H1 (cell line): ENCODE results near the gene CENPM. TPM values are rescaled to one million over a fixed set of nuclear protein-coding genes. Genes with fewer than 3 reads are reported as not detected.

Source experiments
- CTCF ChIA-PET: fragments of 300-600 bp; sonication (Branson Sonifier 250); formaldehyde crosslinking; loops from one replicate; lab custom pipeline; 2021; ENCODE audit not compliant: partially characterized antibody; lab: Charles Lee
- POLR2A ChIA-PET: fragments of 300-600 bp; sonication (Branson Sonifier 250); formaldehyde crosslinking; loops from one replicate; lab custom pipeline; 2021; ENCODE audit warnings: inconsistent platforms; ENCODE audit not compliant: partially characterized antibody; lab: Charles Lee
- DNase-seq, 2 experiments: peaks; one replicate each; pipeline versions ENCODE4 v3.0.0 to v3.0.0-alpha.2; 2010 to 2022; ENCODE audit warnings: low spot score in 2 of 2, low read depth in 1 of 2, mixed read lengths in 1 of 2
- FAIRE-seq: peaks from 2 replicates; lab custom pipeline; 2011; peaks lifted over from hg19 to GRCh38; lab: Jason Lieb, UNC
- H2AFZ ChIP-seq: 2 replicates; pipeline ENCODE4 v1.8.1; 2012; ENCODE audit warnings: low read length, inconsistent platforms
- H2AK5ac ChIP-seq: 2 replicates; pipeline ENCODE4 v1.6.1; 2013; ENCODE audit warnings: low read depth, low read length
- H2BK120ac ChIP-seq: replicated peaks from 2 replicates; pipeline ENCODE3; 2013; ENCODE audit warnings: low read depth, low read length, inconsistent platforms
- H2BK12ac ChIP-seq: 2 replicates; pipeline ENCODE4 v1.6.1; 2013; ENCODE audit warnings: low read depth, low read length
- H2BK15ac ChIP-seq: 2 replicates; pipeline ENCODE4 v1.6.1; 2013; ENCODE audit warnings: low read length
- H2BK20ac ChIP-seq: 2 replicates; pipeline ENCODE4 v1.6.1; 2013; ENCODE audit warnings: low read length
- H2BK5ac ChIP-seq: 2 replicates; pipeline ENCODE4 v1.6.1; 2013; ENCODE audit warnings: low read depth, low read length
- H3K14ac ChIP-seq: 2 replicates; pipeline ENCODE4 v1.6.1; 2013; ENCODE audit warnings: inconsistent platforms; ENCODE audit not compliant: insufficient read length
- H3K18ac ChIP-seq: 2 replicates; pipeline ENCODE4 v1.6.1; 2013; ENCODE audit warnings: low read length; ENCODE audit errors: extremely low read depth
- H3K23ac ChIP-seq: 2 replicates; pipeline ENCODE4 v1.6.1; 2013; ENCODE audit warnings: inconsistent platforms; ENCODE audit not compliant: insufficient read length
- H3K23me2 ChIP-seq: 2 replicates; pipeline ENCODE4 v1.6.1; 2013; ENCODE audit warnings: low read depth, low read length
- H3K27ac ChIP-seq: 2 replicates; pipeline ENCODE4 v1.6.1; 2011; ENCODE audit warnings: low read depth, low read length, inconsistent platforms
- H3K27me3 ChIP-seq, 4 experiments: replicated peaks in 1 of 4; 1 replicate in 1 of 4; 2 replicates in 3 of 4; pipeline versions ENCODE4 v1.6.1 to v1.8.1; 2011 to 2013; ENCODE audit warnings: low read length in 3 of 4, mild to moderate bottlenecking in 3 of 4, inconsistent platforms in 2 of 4, mixed read lengths in 2 of 4, moderate library complexity in 1 of 4; ENCODE audit not compliant: control insufficient read depth in 3 of 4, insufficient read depth in 3 of 4; ENCODE audit errors: extremely low read depth in 1 of 4
- H3K36me3 ChIP-seq, 4 experiments: 2 replicates each; pipeline versions ENCODE4 v1.6.1 to v1.8.1; 2011 to 2013; ENCODE audit warnings: mild to moderate bottlenecking in 4 of 4, low read length in 3 of 4, moderate library complexity in 2 of 4, control low read depth in 1 of 4, inconsistent platforms in 1 of 4; ENCODE audit not compliant: insufficient read depth in 4 of 4, control insufficient read depth in 2 of 4
- H3K4ac ChIP-seq: replicated peaks from 2 replicates; pipeline ENCODE3; 2013; ENCODE audit warnings: low read length, low read depth, mixed read lengths, inconsistent platforms; ENCODE audit not compliant: insufficient read length
- H3K4me1 ChIP-seq, 4 experiments: replicated peaks in 1 of 4; 1 replicate in 1 of 4; 2 replicates in 3 of 4; pipeline versions ENCODE4 v1.6.1 to v1.8.1; 2011 to 2013; ENCODE audit warnings: low read length in 3 of 4, inconsistent platforms in 2 of 4, mixed read lengths in 1 of 4; ENCODE audit not compliant: insufficient read depth in 4 of 4, control insufficient read depth in 3 of 4
- H3K4me2 ChIP-seq, 2 experiments: 2 replicates each; pipeline versions ENCODE4 v1.6.1 to v1.8.1; 2011 to 2013; ENCODE audit warnings: low read depth in 2 of 2, low read length in 2 of 2, control low read depth in 1 of 2, inconsistent platforms in 1 of 2, mild to moderate bottlenecking in 1 of 2; ENCODE audit not compliant: insufficient read depth in 1 of 2
- H3K4me3 ChIP-seq, 4 experiments: fragments of 200-600, 300-600 bp in 1 of 4; sonication (generic), shearing (Covaris generic), sonication (Bioruptor Twin) in 1 of 4; 2 replicates each; pipeline versions ENCODE4 v1.5.1 to v1.8.1; 2011 to 2016; ENCODE audit warnings: low read length in 4 of 4, low read depth in 3 of 4, control low read depth in 2 of 4, inconsistent platforms in 2 of 4, mild to moderate bottlenecking in 2 of 4, mixed read lengths in 1 of 4, moderate library complexity in 1 of 4; ENCODE audit not compliant: insufficient read depth in 2 of 4; ENCODE audit errors: extremely low read depth in 1 of 4
- H3K56ac ChIP-seq: replicated peaks from 2 replicates; pipeline ENCODE3; 2013; ENCODE audit warnings: low read depth, mild to moderate bottlenecking, mixed read lengths, low read length, inconsistent platforms; ENCODE audit not compliant: insufficient read length
- H3K79me1 ChIP-seq: 2 replicates; pipeline ENCODE4 v1.6.1; 2013; ENCODE audit warnings: low read depth, low read length, control low read depth
- H3K79me2 ChIP-seq, 2 experiments: 2 replicates each; pipeline versions ENCODE4 v1.6.1 to v1.8.1; 2012 to 2013; ENCODE audit warnings: low read length in 2 of 2, mild to moderate bottlenecking in 2 of 2, inconsistent platforms in 1 of 2; ENCODE audit not compliant: insufficient read depth in 2 of 2, control insufficient read depth in 1 of 2
- H3K9ac ChIP-seq, 4 experiments: replicated peaks in 1 of 4; 1 replicate in 1 of 4; 2 replicates in 3 of 4; pipeline versions ENCODE4 v1.6.1 to v1.8.1; 2011 to 2013; ENCODE audit warnings: low read depth in 3 of 4, low read length in 3 of 4, control low read depth in 2 of 4, mild to moderate bottlenecking in 2 of 4, moderate library complexity in 2 of 4, inconsistent platforms in 1 of 4; ENCODE audit errors: extremely low read depth in 1 of 4
- H3K9me3 ChIP-seq, 2 experiments: 2 replicates each; pipeline versions ENCODE4 v1.6.1 to v1.8.1; 2012 to 2013; ENCODE audit warnings: mild to moderate bottlenecking in 2 of 2, moderate library complexity in 2 of 2, control low read depth in 1 of 2, inconsistent platforms in 1 of 2, low read depth in 1 of 2, low read length in 1 of 2, mixed read lengths in 1 of 2; ENCODE audit not compliant: insufficient read depth in 2 of 2
- H4K20me1 ChIP-seq, 2 experiments: replicated peaks in 1 of 2; 2 replicates each; pipeline versions ENCODE3 to v1.8.1; 2011 to 2013; ENCODE audit warnings: inconsistent platforms in 2 of 2, low read length in 2 of 2, mild to moderate bottlenecking in 1 of 2; ENCODE audit not compliant: insufficient read depth in 2 of 2, control insufficient read depth in 1 of 2
- H4K5ac ChIP-seq: 2 replicates; pipeline ENCODE4 v1.6.1; 2013; ENCODE audit warnings: low read length, low read depth, mixed read lengths, inconsistent platforms; ENCODE audit not compliant: insufficient read length
- H4K8ac ChIP-seq: 2 replicates; pipeline ENCODE4 v1.8.0; 2013; ENCODE audit warnings: mild to moderate bottlenecking, moderate library complexity, low read length, inconsistent platforms; ENCODE audit not compliant: insufficient read depth; ENCODE audit errors: extremely low read depth
- H4K91ac ChIP-seq: replicated peaks from 2 replicates; pipeline ENCODE3; 2013; ENCODE audit warnings: low read length, mixed read lengths, inconsistent platforms; ENCODE audit not compliant: insufficient read length
- ASH2L ChIP-seq: fragments of 200-600, 300-600 bp; sonication (generic); IDR thresholded peaks from one replicate; pipeline ENCODE4 v1.7.1; 2017; ENCODE audit warnings: low read length
- BACH1 ChIP-seq: IDR thresholded peaks from 2 replicates; pipeline ENCODE4 v1.6.1; 2012; ENCODE audit warnings: low read length, improper control_type of control experiment
- BRCA1 ChIP-seq: IDR thresholded peaks from 2 replicates; pipeline ENCODE4 v1.6.1; 2012; ENCODE audit warnings: low read depth, low read length, improper control_type of control experiment
- CEBPB ChIP-seq: IDR thresholded peaks from 2 replicates; pipeline ENCODE4 v1.6.1; 2012; ENCODE audit warnings: low read depth, low read length
- GABPA ChIP-seq: IDR thresholded peaks from 2 replicates; pipeline ENCODE4 v1.6.1; 2011; ENCODE audit warnings: mild to moderate bottlenecking, low read length, moderate library complexity, borderline replicate concordance; ENCODE audit not compliant: insufficient read depth
- GTF2F1 ChIP-seq: IDR thresholded peaks from 2 replicates; pipeline ENCODE4 v1.6.1; 2012; ENCODE audit warnings: low read depth, low read length, improper control_type of control experiment, borderline replicate concordance
- KDM4A ChIP-seq: IDR thresholded peaks from one replicate; pipeline ENCODE4 v1.7.1; 2012; ENCODE audit warnings: low read depth, mild to moderate bottlenecking, moderate library complexity, low read length, inconsistent platforms; ENCODE audit not compliant: severe bottlenecking
- MAX ChIP-seq: IDR thresholded peaks from 2 replicates; pipeline ENCODE4 v1.6.1; 2012; ENCODE audit warnings: inconsistent platforms
- POLR2A ChIP-seq, 2 experiments: IDR thresholded peaks; 1 replicate in 1 of 2; 2 replicates in 1 of 2; pipeline ENCODE4 v1.6.1; 2011; ENCODE audit warnings: low read depth in 2 of 2, low read length in 2 of 2, mild to moderate bottlenecking in 2 of 2; ENCODE audit errors: control extremely low read depth in 1 of 2
- SP4 ChIP-seq: IDR thresholded peaks from 2 replicates; pipeline ENCODE4 v1.6.1; 2012; ENCODE audit warnings: low read length, inconsistent platforms
- SUZ12 ChIP-seq: fragments of 200-600 bp; sonication (generic); IDR thresholded peaks from 2 replicates; pipeline ENCODE4 v1.6.1; 2012; ENCODE audit warnings: mild to moderate bottlenecking, inconsistent platforms, low read length, moderate library complexity, mixed read lengths
- WGBS, 2 experiments: shearing (Covaris generic) in 1 of 2; methylation state at CpG; one replicate each; pipeline versions ENCODE4 v1.1.6 to v1.1.7; 2013 to 2015; ENCODE audit warnings: low lambda C conversion rate in 2 of 2, mixed read lengths in 2 of 2, inconsistent platforms in 1 of 2, low coverage in 1 of 2, missing lambda C conversion rate in 1 of 2; ENCODE audit not compliant: insufficient replicate concordance in 2 of 2, insufficient coverage in 1 of 2, insufficient read length in 1 of 2; ENCODE audit errors: extremely low coverage in 1 of 2, missing lambda C conversion rate in 1 of 2; 5-methylcytosine and 5-hydroxymethylcytosine counted together
- polyA plus RNA-seq, 7 experiments: library from polyadenylated mRNA; depleted of rRNA in 3 of 7; stranded (reverse) in 5 of 7; unstranded in 2 of 7; fragments of >200 nt in 5 of 7; fragments of 200-250 nt in 2 of 7; gene quantifications; 1 replicate in 5 of 7; 2 replicates in 1 of 7; 4 replicates in 1 of 7; pipeline versions ENCODE4 v1.2.1 to v1.2.3, GENCODE V29; 2011 to 2013; ENCODE audit warnings: missing spikeins in 2 of 7, mixed read lengths in 2 of 7
- total RNA-seq: library from RNA; stranded (reverse); fragmentation: NEBNext Ultra II Directional; extraction: Animal tissue kit (Norgen Biotek cat#: 25700); gene quantifications from 2 replicates; pipeline ENCODE4 v1.2.1, GENCODE V29; 2021

The CENPM gene
- total and polyA plus RNA-seq, 2 of the 8 experiments (the other 6 are each of a cell fraction or from before 2014, with no cell fraction given), result 32.0 to 80.4 TPM

- ChIA-PET CTCF (interaction anchor here (0.9 to 2.1 kb wide), 2 partner anchors 12 to 21 kb away, joined by 3 to 4 read pairs; no protein-coding TSS in a partner anchor), POLR2A (interaction anchor here (0.8 to 3.4 kb wide), 11 partner anchors 9 to 119 kb away, joined by 3 to 19 read pairs (median 5); partner anchors contain the start of genes CCDC134, CENPM and SREBF2)
- peak overlapping the region in 1 of 4 experiments; percentile 14; a peak in 2 of 7 replicates for H3K9ac ChIP-seq
- TF ChIP-seq GTF2F1, result no peak
- TF ChIP-seq BRCA1, result no peak
- no peak for TF ChIP-seq SP4
- no peak for TF ChIP-seq GABPA
- peak in 1 of 2 experiments; percentile 36; a peak in 1 of 3 replicates for TF ChIP-seq POLR2A (IDR thresholded peaks at IDR 0.05; ENCODE audit: control extremely low read depth in 1 of 2, low read depth in 2 of 2, low read length in 2 of 2)
- TF ChIP-seq SUZ12, result peak; percentile 30; the same call in 1 of the 2 replicates
- peak; percentile 57; the same call in 1 of the 2 replicates for TF ChIP-seq BACH1
- peak; percentile 44; the same call in 1 of the 2 replicates for TF ChIP-seq MAX
- TF ChIP-seq CEBPB, result no peak
- no peak for TF ChIP-seq ASH2L
- TF ChIP-seq KDM4A, result peak; percentile 76
Measured at GRCh38 chr22:41919357-41920224, 27.4 kb downstream of the CENPM start.

More at GRCh38 chr22:41919357-41920224, 27.4 kb downstream of the CENPM start:
- H2BK12ac ChIP-seq, result no peak overlapping the region; the same call in 1 of the 2 replicates
- H3K27me3 ChIP-seq, result peaks cover 30 to 82% (median 72%) of the 10 kb centered on the region in 4 experiments
- H2BK20ac ChIP-seq, result no peak overlapping the region
- H3K14ac ChIP-seq, result no peak overlapping the region
- H3K4me1 ChIP-seq, result peaks cover 0 to 18% (median 8%) of the 10 kb centered on the region in 4 experiments; a peak in 5 of 7 replicates
- no peak overlapping the region for H4K8ac ChIP-seq
- no peak overlapping the region for H4K5ac ChIP-seq
- H3K23me2 ChIP-seq, result peaks cover 8% of the 10 kb centered on the region; the same call in 1 of the 2 replicates
- H2BK5ac ChIP-seq, result peak overlapping the region; percentile 66; the same call in 1 of the 2 replicates
- no peak overlapping the region for H3K56ac ChIP-seq
- no peaks in the 10 kb centered on the region for H3K79me1 ChIP-seq
- H3K4me2 ChIP-seq, result peak overlapping the region; percentile 69 to 86
- peaks cover 0 to 12% of the 10 kb centered on the region in 2 experiments for H4K20me1 ChIP-seq
- peak overlapping the region; percentile 28; the same call in 1 of the 2 replicates for H2AFZ ChIP-seq
- no peaks in the 10 kb centered on the region for H3K79me2 ChIP-seq
- no peak overlapping the region for H2AK5ac ChIP-seq
- FAIRE-seq, result no peak
- no peaks in the 10 kb centered on the region for H3K9me3 ChIP-seq
- DNase-seq, result peak; percentile 72 to 98
- peak overlapping the region; percentile 95 for H3K18ac ChIP-seq
- H2BK15ac ChIP-seq, result peak overlapping the region; percentile 40; the same call in 1 of the 2 replicates
- no peak overlapping the region for H2BK120ac ChIP-seq
- peak overlapping the region; percentile 33 to 67 (median 34) for H3K4me3 ChIP-seq
- H3K4ac ChIP-seq, result no peak overlapping the region
- no peak overlapping the region for H4K91ac ChIP-seq
- no peak overlapping the region for H3K27ac ChIP-seq
- no peak overlapping the region for H3K23ac ChIP-seq
- 5% methylated on average over 36 of the region's 62 CpGs; no CpG with 5 or more reads in 1 of the 2 experiments for WGBS, 2 experiments
- H3K36me3 ChIP-seq, result no peaks in the 10 kb centered on the region; a peak in 1 of 8 replicates
